Measurements from ENCODE around the gene VPS37C.

DNA sequence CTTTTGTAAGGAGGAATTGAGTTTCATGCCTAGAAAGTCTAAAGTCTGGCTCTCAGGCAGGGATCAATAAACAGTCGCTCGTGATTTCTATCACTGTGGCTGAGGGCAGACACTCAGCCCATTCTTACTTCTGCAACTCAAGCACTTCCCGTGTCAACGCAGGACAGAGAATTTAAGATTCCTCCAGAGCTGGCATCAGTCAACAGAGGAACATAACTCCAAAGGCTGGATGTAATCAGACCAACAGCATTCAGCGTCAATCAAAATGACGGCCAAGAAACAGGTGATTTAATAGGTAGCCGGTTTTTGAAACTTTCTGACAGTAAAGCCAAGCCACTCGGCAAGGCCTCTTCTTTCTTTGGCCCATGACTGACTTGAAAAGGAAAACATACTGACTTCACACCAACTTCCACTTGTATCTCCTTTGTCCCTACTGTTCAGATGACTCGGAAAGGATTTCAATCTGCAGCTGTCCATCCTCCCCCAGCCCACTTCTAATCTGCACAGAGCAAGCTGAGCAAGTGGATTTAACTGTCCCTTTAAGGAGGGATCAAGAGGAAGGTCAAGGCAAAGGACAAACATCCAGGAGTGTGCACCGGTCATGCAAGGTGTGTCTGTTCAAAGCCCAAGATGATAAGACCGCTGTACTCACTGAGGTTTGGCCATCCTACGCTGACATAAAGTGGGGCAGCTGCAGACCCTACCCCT is 9.5 kb downstream of the VPS37C start:
- TF ChIP-seq POLR2AphosphoS5 (IDR thresholded peaks at IDR 0.05; ENCODE audit: low read depth, low read length) (no peak), POLR2A (IDR thresholded peaks at IDR 0.05; ENCODE audit: low read depth, low read length) (no peak), TAF1 (IDR thresholded peaks at IDR 0.05; ENCODE audit: borderline replicate concordance, low read depth, low read length) (no peak)
